Stimulated activated CD8-positive, alpha-beta memory T cell treated with anti-CD3 and anti-CD28 coated beads, Interleukin-15, amount 100 ng/mL, for 1 hour (primary cell): Measurements from ENCODE around the gene MMEL1.
"Not testable (repeated sequence)": the region's sequence is repeated elsewhere in the genome, so short reads cannot be mapped to it uniquely, and the experiment has no call there.

ENCODE experiments used
- DNase-seq: peaks from one replicate; pipeline ENCODE4 v3.0.0-alpha.2; 2020; ENCODE audit warnings: low read depth

Gene MMEL1

DNA sequence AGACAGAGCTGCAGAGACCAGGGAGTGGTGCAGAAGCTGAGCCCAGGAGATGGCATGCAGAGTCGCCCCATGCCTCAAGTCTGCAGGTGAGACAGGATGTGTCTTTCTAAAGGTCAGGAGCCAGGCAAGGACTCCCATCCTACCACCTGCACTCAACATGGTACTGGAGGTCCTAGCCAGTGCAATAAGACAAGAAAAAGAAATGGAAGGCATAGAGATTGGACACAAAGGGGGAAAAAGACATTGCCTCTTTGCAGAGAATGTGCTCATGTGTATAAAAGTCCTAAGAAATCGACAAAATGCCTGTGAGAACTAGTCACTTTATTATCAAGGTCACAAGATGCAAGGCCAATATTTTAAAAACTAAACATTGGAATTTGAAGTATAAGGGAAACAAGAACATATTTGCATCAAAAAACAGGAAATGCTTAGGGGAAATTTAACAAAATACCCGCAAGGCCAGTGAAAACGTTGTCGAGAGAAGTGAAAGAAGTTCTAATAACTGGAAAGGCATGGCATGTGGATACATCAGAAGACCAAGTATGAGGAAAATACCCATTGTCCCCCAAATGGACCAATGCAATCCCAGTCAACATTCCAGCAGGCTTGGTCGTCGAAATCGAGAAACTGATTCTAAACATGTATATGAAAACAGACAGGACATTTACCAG is 59.4 kb downstream of the MMEL1 start:
- no peak for DNase-seq

DNA sequence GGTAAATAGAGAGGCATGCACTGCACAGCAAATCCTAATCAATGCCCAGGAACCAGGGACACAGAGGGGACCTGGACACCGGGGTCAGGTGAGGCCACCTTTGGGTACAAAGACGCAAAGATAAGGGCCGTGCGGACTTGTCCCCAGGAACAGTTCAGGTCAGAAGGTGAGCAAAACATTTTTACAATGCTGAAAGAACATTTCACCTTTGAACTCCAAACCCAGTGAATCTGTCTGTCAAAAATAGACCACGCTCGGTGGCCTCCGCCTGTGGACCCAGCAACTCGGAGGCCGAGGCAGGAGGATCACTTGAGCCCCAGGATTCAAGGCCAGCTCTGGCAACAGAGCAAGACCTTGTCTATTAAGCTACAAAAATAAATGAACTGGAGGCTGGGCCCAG is 61.5 kb downstream of the MMEL1 start:
- no peak for DNase-seq

DNA sequence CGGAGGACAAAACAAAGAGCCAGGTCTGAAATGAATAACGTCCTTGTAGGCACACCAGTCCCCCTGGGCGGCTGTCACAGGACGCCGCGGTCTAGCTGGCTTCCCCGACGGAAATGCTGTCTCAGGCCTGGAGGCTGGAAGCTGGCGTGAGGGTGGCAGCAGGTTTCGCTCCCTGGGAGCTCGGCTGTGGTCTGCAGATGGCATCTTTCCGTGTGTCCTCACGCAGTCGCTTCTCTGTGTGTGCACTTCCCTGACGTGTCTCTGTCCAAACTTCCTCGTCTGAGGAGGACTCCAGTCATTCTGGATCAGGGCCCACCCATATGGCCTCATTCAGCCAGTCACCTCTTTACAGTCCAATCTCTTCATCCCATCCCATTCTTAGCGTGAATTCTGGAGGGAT is 62.5 kb downstream of the MMEL1 start:
- DNase-seq: no peak

DNA sequence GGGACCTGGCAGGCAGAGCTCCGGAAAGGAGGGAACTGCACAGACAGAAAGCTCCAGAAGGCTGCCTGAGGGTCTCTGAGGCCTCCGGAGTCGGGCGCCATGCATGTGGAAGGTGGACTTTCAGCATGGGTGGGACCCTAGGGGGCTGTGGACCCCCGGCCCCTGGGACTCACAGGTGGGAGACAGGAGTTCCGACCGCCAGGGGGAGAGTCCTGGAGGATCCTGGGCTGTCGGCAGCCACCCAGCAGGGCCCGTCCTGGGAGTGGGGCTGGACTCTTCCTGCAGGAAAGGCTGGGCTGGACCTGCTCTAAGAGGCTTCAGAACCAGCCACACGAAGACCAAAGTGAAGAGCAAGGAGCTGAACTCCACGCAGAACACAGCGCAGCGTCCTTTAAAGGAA is 63.1 kb downstream of the MMEL1 start:
- DNase-seq: not testable (repeated sequence)

DNA sequence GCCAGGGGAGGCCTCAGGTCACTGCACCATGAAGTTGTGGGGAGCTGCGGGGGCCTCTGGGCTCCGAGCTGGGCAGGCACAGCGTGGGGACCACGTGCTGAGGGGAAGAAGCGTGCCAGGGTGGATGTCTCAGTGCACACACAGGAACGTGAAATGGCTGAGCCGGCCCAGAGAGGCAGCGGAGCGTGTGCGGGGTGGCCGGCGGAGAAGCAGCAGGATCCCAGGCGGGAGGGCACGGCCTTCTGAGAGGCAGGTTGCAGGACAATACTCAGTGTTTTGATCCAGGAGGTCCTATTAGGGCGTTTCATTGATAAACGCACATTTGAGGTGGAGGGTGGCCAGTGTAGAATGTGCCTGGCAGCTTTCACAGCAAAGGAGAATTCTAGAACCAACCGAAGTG is 63.8 kb downstream of the MMEL1 start:
- no peak for DNase-seq

DNA sequence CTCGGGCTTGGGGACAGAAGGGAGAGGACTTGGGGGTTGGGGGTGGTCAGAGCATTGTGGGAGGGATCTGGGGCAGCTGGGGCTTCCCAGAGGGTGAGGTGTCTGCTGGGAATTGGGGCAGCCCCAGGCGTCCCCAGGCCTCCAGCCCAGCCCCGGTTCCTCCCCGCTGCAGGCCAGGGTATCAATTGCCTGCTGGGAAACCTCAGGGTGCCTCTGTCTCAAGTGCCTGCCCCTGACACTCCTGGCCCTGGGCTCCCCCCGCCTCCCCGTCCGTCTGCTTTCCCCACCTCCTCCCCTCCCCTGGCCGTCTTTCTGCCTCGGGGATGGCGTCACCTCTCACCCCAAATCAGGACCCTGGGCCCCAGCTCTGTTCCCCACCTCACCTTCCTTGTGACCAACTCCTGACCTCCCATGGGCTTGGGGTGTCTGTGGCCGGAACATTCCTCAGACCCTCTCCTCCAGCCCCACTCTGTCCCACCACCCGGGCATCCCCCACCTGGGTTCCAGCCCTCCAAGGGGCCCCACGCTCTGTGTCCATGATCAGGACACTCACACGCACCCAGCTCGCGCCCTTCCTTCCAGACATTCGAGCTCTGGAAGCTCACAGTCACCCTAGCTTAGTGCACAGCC is 64.5 kb downstream of the MMEL1 start:
- not testable (repeated sequence) for DNase-seq

DNA sequence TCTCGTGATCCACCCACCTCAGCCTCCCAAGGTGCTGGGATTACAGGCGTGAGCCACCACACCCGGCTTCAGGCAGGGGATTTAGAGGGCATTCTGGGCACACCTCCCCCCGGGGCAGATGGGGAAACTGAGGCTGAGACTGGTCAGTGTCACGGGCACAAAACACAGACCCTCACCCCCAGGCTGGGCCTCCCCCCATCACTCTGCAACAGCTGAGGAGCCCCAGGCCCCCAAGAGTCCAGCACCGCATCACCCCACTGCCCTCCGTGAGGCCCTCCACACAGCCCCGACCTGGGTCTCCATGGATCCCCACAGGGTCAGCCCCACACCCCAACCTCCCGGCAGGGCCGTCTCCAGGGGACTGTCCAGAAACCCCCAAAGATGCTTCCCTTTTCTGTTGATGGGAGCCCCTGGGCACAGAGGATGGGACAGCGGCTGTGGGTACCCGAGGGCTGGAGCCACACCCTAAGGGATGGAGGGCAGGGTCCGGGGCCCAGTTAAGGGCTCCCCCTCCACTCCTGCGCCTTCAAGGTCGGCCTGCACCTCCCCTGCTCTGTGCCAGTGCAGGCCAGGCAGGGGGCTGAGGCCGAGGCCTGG is 65.6 kb downstream of the MMEL1 start:
- no peak for DNase-seq

DNA sequence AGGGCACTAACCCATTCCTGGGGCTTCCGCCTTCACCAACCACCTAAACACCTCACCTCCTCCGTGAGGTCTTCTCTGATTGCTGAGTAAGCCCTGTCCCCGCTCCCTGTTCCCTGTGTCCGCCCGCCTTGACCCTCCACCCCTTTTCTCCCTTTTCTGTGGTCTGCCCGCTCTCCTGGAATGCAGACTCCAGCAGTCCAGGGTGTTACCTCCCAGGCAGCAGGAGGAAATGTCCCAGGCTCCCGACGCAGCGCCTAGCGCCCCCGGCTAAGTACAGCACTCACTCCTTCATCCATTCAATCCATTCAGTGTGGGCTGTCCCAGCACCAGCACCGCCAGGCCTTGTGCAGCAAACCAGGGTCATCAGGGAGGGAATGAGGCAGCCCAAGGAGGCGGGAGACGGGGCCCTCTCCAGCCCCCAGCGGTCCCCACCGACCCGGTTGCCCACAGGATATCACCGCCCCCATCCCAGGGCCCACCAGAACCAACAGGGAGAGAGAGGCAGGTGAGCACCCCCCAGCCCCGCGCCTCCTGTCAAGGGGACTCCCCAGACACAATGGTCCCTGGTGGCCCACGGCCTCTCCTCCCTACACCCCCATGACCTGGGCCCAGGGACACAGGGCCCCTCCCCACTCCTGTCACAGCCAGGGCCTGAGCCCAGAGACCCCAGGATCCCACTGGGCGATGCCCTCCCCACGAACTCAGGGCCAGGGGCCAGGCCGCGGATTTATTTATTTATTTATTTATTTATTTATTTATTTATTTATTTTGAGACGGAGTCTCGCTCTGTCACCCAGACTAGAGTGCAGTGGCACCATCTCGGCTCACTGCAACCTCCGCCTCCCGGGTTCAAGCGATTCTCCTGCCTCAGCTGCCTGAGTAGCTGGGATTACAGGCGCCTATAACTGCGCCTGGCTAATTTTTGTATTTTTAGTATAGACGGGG is 66.4 kb downstream of the MMEL1 start:
- DNase-seq: no peak

DNA sequence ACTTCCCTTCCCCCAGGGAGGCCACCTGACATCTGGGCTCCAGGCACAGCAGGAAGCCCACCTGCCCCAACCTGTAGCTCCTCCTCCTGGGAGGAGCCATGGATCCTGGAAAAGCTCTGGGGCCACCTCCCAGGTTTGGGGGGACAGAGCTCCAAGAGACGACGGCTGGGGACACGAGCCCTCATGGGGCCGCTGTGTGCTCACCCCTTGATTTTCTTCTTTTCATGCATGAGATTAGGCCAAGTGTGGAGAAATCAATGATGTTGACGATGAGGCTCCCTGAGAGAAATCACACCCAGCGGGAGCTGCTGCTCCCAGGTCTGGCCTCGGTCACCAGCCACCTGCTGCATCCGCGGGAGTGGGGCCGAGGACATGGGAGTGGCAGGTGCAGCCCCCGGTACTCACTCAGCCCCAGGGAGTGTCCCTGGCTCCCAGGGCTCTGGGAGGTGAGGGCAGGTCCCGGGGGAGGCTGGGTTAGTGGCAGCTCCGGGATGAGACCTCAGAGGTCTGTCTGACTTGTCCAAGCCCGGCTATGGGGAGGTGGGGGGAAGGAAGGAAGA is 67.9 kb downstream of the MMEL1 start:
- no peak for DNase-seq

DNA sequence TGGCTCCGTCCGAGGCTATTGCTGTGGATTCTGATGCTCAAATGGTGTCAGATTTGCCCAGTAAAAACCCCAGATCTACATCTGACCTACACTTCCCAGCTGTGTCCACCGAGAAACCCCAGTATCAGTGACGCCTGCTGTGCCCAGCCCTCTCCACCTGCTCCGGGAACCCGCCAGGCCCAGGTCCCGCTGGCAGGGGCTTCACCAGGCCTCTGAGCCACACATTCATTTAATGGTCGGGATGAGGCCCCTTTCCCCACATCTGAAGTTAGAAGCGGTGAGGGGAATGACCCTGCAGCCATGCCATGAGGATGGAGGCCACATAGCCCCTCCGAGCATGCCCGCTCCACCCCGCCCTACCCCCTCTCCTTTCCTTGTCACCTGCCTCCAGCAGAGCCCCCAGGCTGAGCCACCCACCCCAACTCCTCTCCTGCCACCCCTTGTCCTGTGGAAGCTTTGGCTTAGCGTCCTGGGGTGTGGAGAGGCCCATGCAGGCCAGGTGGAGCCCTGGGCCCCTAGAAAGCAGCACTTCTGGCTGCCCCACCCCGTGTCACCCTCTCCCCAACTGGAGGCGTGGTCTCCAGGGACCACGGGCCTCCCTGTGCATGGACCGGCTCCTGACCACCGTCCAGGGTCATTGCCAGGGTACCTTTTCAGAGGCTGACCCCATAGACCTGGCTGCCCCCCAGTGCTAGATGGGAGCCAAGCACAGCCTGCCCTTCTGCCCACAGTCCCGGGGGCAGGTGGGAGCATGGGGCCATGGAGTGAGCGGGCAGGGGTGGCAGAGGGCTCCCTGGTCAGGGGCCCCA is 68.6 kb downstream of the MMEL1 start:
- DNase-seq: no peak

DNA sequence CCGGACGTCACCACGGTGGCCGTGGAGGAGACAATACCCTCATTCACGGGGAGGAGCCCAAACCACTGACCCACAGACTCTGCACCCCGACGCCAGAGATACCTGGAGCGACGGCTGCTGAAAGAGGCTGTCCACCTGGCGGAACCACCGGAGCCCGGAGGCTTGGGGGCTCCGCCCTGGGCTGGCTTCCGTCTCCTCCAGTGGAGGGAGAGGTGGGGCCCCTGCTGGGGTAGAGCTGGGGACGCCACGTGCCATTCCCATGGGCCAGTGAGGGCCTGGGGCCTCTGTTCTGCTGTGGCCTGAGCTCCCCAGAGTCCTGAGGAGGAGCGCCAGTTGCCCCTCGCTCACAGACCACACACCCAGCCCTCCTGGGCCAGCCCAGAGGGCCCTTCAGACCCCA is 69.6 kb downstream of the MMEL1 start:
- DNase-seq: no peak

DNA sequence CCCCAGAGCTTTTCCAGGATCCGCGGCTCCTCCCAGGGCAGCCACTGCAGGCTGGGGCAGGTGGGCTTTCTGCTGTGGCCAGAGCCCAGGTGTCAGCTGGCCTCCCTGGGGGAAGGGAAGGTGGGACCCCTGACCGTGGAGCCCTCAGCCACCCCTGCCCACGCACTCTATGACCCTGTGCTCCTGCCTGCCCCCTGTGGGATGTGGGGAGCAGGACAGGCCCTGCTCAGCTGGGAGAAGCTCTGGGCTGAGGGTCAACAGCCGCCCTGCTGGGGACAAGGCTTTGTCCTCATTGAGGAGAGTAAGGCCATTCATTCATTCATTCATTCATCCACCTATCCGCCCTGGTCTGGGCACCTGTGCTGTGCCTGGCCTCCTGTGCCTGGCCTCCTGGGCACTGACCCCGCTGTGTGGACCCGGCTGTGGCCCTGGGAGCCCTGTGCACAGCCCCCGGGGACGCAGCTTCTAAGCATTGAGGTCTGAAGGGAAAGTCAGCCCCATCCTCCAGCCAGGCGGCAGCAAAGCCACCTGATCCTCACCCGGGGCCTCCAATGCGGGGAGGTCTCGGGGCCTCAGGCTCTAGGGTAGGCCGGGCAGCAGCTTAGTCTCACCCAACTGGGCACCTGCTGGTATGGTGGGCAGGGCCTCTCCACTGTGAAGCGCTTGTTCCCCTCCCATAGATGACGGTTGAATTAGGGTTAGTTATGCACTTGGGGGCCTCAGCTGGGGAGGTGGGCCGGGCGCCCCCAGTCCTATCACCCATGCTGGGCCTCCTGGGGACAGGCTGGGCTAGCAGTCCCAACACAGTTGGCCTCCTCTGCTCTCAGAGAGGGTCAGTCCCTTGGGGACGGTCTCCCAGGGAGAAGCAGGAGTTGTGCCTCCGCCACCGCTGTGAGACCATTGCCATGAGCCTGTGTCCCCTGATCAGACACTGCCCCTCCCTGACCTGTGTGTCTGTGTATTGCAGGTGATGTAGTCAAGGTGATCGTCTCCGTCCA is 70.6 kb downstream of the MMEL1 start:
- no peak for DNase-seq

DNA sequence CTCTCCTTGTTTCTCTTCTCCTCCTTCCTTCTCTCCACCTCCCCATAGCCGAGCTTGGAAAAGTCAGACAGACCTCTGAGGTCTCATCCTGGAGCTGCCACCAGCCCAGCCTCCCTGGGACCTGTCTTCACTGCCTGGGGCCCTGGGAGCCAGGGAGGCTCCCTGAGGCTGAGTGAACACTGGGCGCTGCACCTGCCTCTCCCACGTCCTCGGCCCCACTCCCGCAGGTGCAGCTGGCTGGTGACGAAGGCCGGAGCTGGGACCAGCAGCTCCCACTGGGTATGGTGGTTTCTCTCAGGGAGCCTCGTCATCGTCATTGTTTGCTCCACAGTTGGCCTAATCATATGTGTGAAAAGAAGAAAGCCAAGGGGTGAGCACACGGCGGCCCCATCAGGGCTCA is 71.4 kb downstream of the MMEL1 start:
- no peak for DNase-seq

DNA sequence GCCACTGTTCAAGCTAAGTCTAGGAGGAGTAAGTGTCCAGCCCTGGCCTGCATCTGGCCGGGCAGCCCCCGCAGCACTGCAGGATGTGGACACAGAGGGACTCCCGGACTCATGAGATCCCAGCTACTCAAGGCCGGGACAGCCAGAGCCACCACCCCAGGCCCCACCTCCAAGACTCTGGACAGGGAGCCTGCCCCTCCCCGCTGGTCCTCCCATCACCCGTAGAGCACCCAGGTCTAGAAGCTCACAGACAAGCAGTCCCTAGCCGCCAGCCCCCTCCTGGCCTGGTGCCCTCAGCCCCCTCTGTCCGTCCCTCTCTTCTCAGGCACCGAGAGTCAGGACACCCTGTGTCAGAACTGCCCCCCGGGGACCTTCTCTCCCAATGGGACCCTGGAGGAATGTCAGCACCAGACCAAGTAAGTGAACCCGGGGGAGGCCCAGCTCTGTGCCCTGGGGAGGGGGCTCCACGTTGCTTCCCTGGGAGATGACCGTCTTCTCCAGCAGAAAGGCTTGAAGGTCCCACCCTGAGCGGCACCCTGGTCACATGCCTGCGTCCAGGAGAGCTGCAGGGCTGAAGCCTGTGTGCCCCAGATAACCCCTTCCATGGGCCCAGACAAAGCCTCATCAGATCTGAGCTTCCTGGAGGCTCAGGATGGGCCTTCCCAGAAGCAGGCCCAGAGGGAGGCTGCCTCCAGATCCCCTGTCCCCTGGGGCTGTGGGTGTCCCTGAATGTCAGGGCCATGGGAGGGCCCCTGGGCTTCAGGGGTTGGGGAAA is 72.3 kb downstream of the MMEL1 start:
- no peak for DNase-seq

DNA sequence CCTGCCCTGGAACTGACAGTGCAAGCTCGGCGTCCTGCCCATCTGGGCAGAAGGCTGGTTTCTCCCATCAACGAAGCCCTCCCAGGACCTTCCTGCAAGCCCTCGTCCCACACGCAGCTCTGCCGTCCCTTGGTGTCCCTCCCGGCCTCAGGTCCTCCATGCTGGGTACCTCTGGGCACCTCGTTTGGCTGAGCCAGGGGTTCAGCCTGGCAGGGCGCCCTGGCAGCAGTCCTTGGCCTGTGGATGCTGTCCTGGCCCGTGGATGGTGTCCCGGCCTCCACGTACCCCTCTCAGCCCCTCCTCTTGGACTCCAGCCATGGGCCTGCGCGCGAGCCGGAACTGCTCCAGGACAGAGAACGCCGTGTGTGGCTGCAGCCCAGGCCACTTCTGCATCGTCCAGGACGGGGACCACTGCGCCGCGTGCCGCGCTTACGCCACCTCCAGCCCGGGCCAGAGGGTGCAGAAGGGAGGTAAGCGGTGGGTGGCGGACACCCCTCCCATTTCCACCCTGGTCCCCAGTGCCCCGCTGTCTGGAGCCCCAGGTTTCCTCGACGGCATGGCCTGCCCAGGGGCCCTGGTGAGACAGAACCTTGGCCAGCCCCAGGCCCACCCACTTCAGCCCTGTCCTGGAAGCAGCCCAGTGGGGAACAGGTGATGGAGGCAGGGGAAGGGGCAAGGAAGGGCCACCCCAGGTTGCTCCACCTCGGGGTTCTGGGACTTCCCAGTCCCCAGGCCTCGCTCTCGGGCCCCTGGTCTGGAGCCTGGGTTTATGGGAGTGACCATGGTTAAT is 73.1 kb downstream of the MMEL1 start:
- DNase-seq: no peak

DNA sequence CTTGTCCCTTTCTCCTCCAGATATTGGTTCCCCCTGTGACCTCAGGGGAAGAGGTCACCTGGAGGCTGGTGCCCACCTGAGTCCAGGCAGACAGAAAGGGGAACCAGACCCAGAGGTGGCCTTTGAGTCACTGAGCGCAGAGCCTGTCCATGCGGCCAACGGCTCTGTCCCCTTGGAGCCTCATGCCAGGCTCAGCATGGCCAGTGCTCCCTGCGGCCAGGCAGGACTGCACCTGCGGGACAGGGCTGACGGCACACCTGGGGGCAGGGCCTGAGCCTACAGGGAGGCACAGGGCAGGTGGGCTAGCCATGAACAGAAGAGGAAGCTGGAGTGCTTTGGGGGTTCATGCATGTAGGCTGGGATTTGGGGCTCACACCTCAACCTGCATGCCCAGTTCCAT is 74.0 kb downstream of the MMEL1 start:
- no peak for DNase-seq

DNA sequence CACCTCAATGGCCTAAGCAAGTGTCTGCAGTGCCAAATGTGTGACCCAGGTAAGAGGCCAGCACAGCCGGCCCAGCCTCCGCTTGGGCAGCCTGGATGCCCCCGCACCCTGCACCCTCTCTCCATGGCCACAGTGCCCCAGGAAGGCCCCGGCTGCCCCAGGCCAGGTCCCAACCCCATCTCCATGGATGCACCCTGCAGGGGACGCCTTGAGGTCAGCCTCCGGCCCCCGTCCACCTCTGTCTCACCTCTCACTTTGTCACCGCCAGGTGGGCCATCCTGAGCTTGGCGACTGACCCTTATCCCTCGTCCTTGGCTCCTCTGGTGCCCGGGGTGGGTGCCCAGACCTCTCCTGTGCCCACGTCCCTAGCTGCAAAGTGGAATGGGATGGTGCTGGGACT is 74.4 kb downstream of the MMEL1 start:
- no peak for DNase-seq
